HepG2 (cell line): ENCODE measurements around the gene ZNF792. TPM values are rescaled to one million over a fixed set of nuclear protein-coding genes. Genes with fewer than 3 reads are reported as not detected.

ENCODE experiments used
- ATAC-seq: fragments of 200-7000 bp; cut with Tn5 transposase; 3 replicates; pipeline ENCODE4 v1.9.1; 2020; ENCODE audit warnings: mild to moderate bottlenecking, moderate library complexity
- BruUV-seq: library from RNA; stranded (reverse); fragments of 400-500 nt; replicated peaks from 2 replicates; lab custom pipeline; 2021; lab: Mats Ljungman, UMichigan
- CTCF ChIA-PET: fragments of 300-600 bp; formaldehyde crosslinking; extraction: SDS; loops from one replicate; lab custom pipeline; 2021; ENCODE audit warnings: low total read pairs, inconsistent platforms, low intra/inter-chr PET ratio; lab: Yijun Ruan, JAX
- POLR2A ChIA-PET: fragments of 350-600 bp; sonication (Branson Sonifier 250); formaldehyde crosslinking; loops from one replicate; lab custom pipeline; 2020; ENCODE audit warnings: antibody characterized with exemption, inconsistent platforms; lab: Yijun Ruan, JAX
- DNase-seq: peaks from one replicate; pipeline ENCODE4 v3.0.0-alpha.2; 2015; ENCODE audit warnings: low spot score
- FAIRE-seq: peaks from 3 replicates; lab custom pipeline; 2011; peaks lifted over from hg19 to GRCh38; lab: Jason Lieb, UNC
- H2AFZ ChIP-seq: one replicate; pipeline ENCODE4 v1.6.1; 2011; ENCODE audit warnings: low read length, inconsistent platforms
- H3K27ac ChIP-seq: fragments of 300-600 bp; 3 replicates; pipeline ENCODE4 v1.8.0; 2011; ENCODE audit warnings: mixed run types, mild to moderate bottlenecking, mixed read lengths, low read length, inconsistent platforms; ENCODE audit not compliant: insufficient read depth; ENCODE audit errors: extremely low read length
- H3K27me3 ChIP-seq, 2 experiments: fragments of 200-600 bp in 1 of 2; 2 replicates in 1 of 2; 3 replicates in 1 of 2; pipeline versions ENCODE4 v1.6.0 to v1.8.0; 2011; ENCODE audit warnings: low read length in 2 of 2, mild to moderate bottlenecking in 2 of 2, moderate library complexity in 2 of 2, inconsistent platforms in 1 of 2; ENCODE audit not compliant: insufficient read depth in 2 of 2, control insufficient read depth in 1 of 2
- H3K36me3 ChIP-seq, 2 experiments: fragments of 200-600 bp in 1 of 2; replicated peaks in 1 of 2; 2 replicates in 1 of 2; 3 replicates in 1 of 2; pipeline versions ENCODE4 v1.5.1 to v1.8.0; 2011; ENCODE audit warnings: low read length in 2 of 2, inconsistent platforms in 1 of 2; ENCODE audit not compliant: insufficient read depth in 2 of 2, control insufficient read depth in 1 of 2
- H3K4me1 ChIP-seq: 2 replicates; pipeline ENCODE4 v1.5.1; 2012; ENCODE audit warnings: low read length, inconsistent platforms; ENCODE audit not compliant: insufficient read depth
- H3K4me2 ChIP-seq: 2 replicates; pipeline ENCODE4 v1.6.0; 2011; ENCODE audit warnings: low read depth, low read length, inconsistent platforms
- H3K4me3 ChIP-seq, 3 experiments: fragments of 200-600 bp in 1 of 3; sonication (generic), shearing (Covaris generic) in 1 of 3; replicated peaks in 1 of 3; 2 replicates each; pipeline ENCODE4 v1.5.1; 2011 to 2016; ENCODE audit warnings: low read length in 3 of 3, inconsistent platforms in 2 of 3, low read depth in 2 of 3, mild to moderate bottlenecking in 2 of 3, control low read depth in 1 of 3, mixed read lengths in 1 of 3; ENCODE audit not compliant: insufficient read depth in 1 of 3
- H3K79me2 ChIP-seq: one replicate; pipeline ENCODE4 v1.6.1; 2011; ENCODE audit warnings: low read length, inconsistent platforms; ENCODE audit not compliant: insufficient read depth
- H3K9ac ChIP-seq: 2 replicates; pipeline ENCODE4 v1.6.0; 2011; ENCODE audit warnings: mild to moderate bottlenecking, low read depth, low read length, inconsistent platforms; ENCODE audit not compliant: insufficient read depth
- H3K9me3 ChIP-seq: 2 replicates; pipeline ENCODE4 v1.5.1; 2012; ENCODE audit warnings: mild to moderate bottlenecking, low read length
- H4K20me1 ChIP-seq: 2 replicates; pipeline ENCODE4 v1.6.0; 2011; ENCODE audit warnings: inconsistent platforms, mild to moderate bottlenecking, low read length, moderate library complexity; ENCODE audit not compliant: insufficient read depth
- HNF1A ChIP-seq, 2 experiments: sonication (generic) in 1 of 2; formaldehyde crosslinking in 1 of 2; IDR thresholded peaks; 2 replicates each; pipeline versions ENCODE4 v1.4.0 to v1.6.1; 2016 to 2020; ENCODE audit warnings: borderline replicate concordance in 1 of 2, low read depth in 1 of 2, mild to moderate bottlenecking in 1 of 2, missing genetic modification reagents in 1 of 2
- ISL2 ChIP-seq: sonication (generic); formaldehyde crosslinking; IDR thresholded peaks from 2 replicates; pipeline ENCODE4 v1.5.0; 2020; ENCODE audit warnings: missing genetic modification reagents
- KLF9 ChIP-seq: IDR thresholded peaks from 2 replicates; pipeline ENCODE4 v1.6.1; 2016; ENCODE audit warnings: low read depth
- NFE2 ChIP-seq: sonication (generic); formaldehyde crosslinking; IDR thresholded peaks from 2 replicates; pipeline ENCODE4 v1.4.0; 2020; ENCODE audit warnings: missing genetic modification reagents
- TRIM22 ChIP-seq: fragments of 450-650 bp; IDR thresholded peaks from 2 replicates; pipeline ENCODE4 v1.6.1; 2017
- ZFP1 ChIP-seq: IDR thresholded peaks from 2 replicates; pipeline ENCODE4 v1.6.1; 2016
- ZNF251 ChIP-seq: sonication (generic); formaldehyde crosslinking; IDR thresholded peaks from 2 replicates; pipeline ENCODE4 v1.9.0; 2021; ENCODE audit warnings: mild to moderate bottlenecking, missing genetic modification reagents
- ZNF264 ChIP-seq: sonication (generic); formaldehyde crosslinking; IDR thresholded peaks from 2 replicates; pipeline ENCODE4 v1.4.0; 2020; ENCODE audit warnings: missing genetic modification reagents
- ZNF317 ChIP-seq: sonication (generic); formaldehyde crosslinking; IDR thresholded peaks from 2 replicates; pipeline ENCODE4 v1.5.0; 2020; ENCODE audit warnings: mild to moderate bottlenecking, missing genetic modification reagents
- ZNF629 ChIP-seq: sonication (generic); formaldehyde crosslinking; conservative IDR thresholded peaks from 2 replicates; pipeline ENCODE4 v1.5.0; 2020; ENCODE audit warnings: missing genetic modification reagents
- WGBS: methylation state at CpG from one replicate; pipeline ENCODE4 v1.1.6; 2017; ENCODE audit warnings: low lambda C conversion rate; 5-methylcytosine and 5-hydroxymethylcytosine counted together
- in situ Hi-C: cut with HindIII; loops from 2 replicates; pipeline ENCODE4 v1.10.0; 2017; ENCODE audit warnings: low pct_unique_long_range_greater_than_20kb; ENCODE audit not compliant: extremely low pct_ligation_motif_present
- intact Hi-C: fragments of 100-400 bp; cut with micrococcal nuclease; formaldehyde crosslinking; loops from one replicate; pipeline ENCODE4 v1.10.0; 2022; ENCODE audit not compliant: unreplicated experiment
- polyA plus RNA-seq, 8 experiments: library from polyadenylated mRNA; depleted of rRNA in 3 of 8; stranded (reverse) in 7 of 8; unstranded in 1 of 8; fragments of >200 nt; fragmentation: Illumina TruSeq in 4 of 8; extraction: Trizol in 4 of 8; gene quantifications; 2 replicates each; pipeline versions ENCODE4 v1.2.1 to v1.2.3, GENCODE V29; 2011 to 2016; ENCODE audit warnings: low read depth in 4 of 8, missing spikeins in 1 of 8, mixed read lengths in 1 of 8; ENCODE audit not compliant: insufficient read depth in 1 of 8
- total RNA-seq, 5 experiments: library from RNA; depleted of rRNA; stranded (reverse); fragments of >200 nt; fragmentation: Illumina TruSeq; extraction: Trizol; gene quantifications; 2 replicates each; pipeline ENCODE4 v1.2.3, GENCODE V29; 2016; ENCODE audit warnings: low read depth in 1 of 5

Gene ZNF792
- total and polyA plus RNA-seq, 2 of the 13 experiments (the other 11 are each of a cell fraction or from before 2014, with no cell fraction given) = 5.5 to 11.5 TPM

GRCh38 chr19:34984287-34984686, 20.3 kb upstream of the ZNF792 start:
- H3K27me3 ChIP-seq = peaks cover 0 to 3% of the 10 kb centered on the region in 2 experiments; a peak in 2 of 5 replicates
- H2AFZ ChIP-seq = no peak overlapping the region
- H4K20me1 ChIP-seq = no peaks in the 10 kb centered on the region
- no peak for DNase-seq
- TF ChIP-seq ZNF629 (CRISPR knock-in tag) (no peak), ZNF264 (CRISPR knock-in tag) (no peak), ZNF317 (CRISPR knock-in tag) (peak; percentile 89), NFE2 (no peak)
- no peak overlapping the region for H3K4me2 ChIP-seq
- peaks cover 21% of the 10 kb centered on the region for H3K4me1 ChIP-seq
- WGBS = 27% methylated on average over 3 of the region's 3 CpGs
- no TSS peak for BruUV-seq
- ATAC-seq = no peak
- in situ Hi-C loops = no loop called here
- no peak overlapping the region for H3K4me3 ChIP-seq
- FAIRE-seq = no peak
- H3K27ac ChIP-seq = no peak overlapping the region
- POLR2A ChIA-PET = no interaction called here
- CTCF ChIA-PET = no interaction called here
- intact Hi-C loops = no loop called here
- no peaks in the 10 kb centered on the region for H3K36me3 ChIP-seq
- no peaks in the 10 kb centered on the region for H3K79me2 ChIP-seq
- no peaks in the 10 kb centered on the region for H3K9me3 ChIP-seq
- H3K9ac ChIP-seq = no peak overlapping the region

- Histone ChIP-seq H3K9me3 (no peaks in the 10 kb centered on the region), H4K20me1 (no peaks in the 10 kb centered on the region)
- WGBS = 72% methylated on average over 4 of the region's 4 CpGs
- in situ Hi-C loops = no loop called here
- no peak for ATAC-seq
- TF ChIP-seq ZNF251 = no peak
- TF ChIP-seq TRIM22 = no peak
- no peak for TF ChIP-seq HNF1A (IDR thresholded peaks at IDR 0.05; ENCODE audit: low read depth)
- TF ChIP-seq HNF1A (CRISPR knock-in tag; IDR thresholded peaks at IDR 0.05; ENCODE audit: borderline replicate concordance) = no peak
- no peak for TF ChIP-seq KLF9 (CRISPR knock-in tag)
- no peak for TF ChIP-seq ISL2
- TF ChIP-seq ZFP1 (CRISPR knock-in tag) = no peak
- TF ChIP-seq, all 625 proteins: peak for 0
- no TSS peak for BruUV-seq
- no peak for DNase-seq
- peaks cover 26% of the 10 kb centered on the region for H3K4me1 ChIP-seq
- H3K27me3 ChIP-seq = peaks cover 0 to 3% of the 10 kb centered on the region in 2 experiments; a peak in 2 of 5 replicates
- no peak for FAIRE-seq
- no peak overlapping the region for H3K27ac ChIP-seq
- no peaks in the 10 kb centered on the region for H3K36me3 ChIP-seq
- H3K4me2 ChIP-seq = no peak overlapping the region
- no peak overlapping the region for H3K4me3 ChIP-seq
- ChIA-PET POLR2A (no interaction called here), CTCF (no interaction called here)
- H3K79me2 ChIP-seq = no peaks in the 10 kb centered on the region
- intact Hi-C loops = no loop called here
- no peak overlapping the region for H2AFZ ChIP-seq
- H3K9ac ChIP-seq = no peak overlapping the region
Observed at GRCh38 chr19:34983786-34984185, 19.8 kb upstream of the ZNF792 start.
